CD4-positive, CD25-positive, alpha-beta regulatory T cell (primary cell): ENCODE measurements around the gene NMRK2. TPM values are rescaled to one million over a fixed set of nuclear protein-coding genes. Genes with fewer than 3 reads are reported as not detected.

ENCODE experiments used
- ATAC-seq, 2 donors: fragments of 150-1000 bp; cut with Tn5 transposase; one replicate each; pipeline ENCODE4 v1.10.0; 2021; ENCODE audit warnings: low read depth in 2 of 2, moderate number of reproducible peaks in 2 of 2, moderate library complexity in 1 of 2
- DNase-seq, 3 donors: peaks; one replicate each; pipeline versions ENCODE4 v3.0.0 to v3.0.0-alpha.2; 2012 to 2022; ENCODE audit warnings: mixed read lengths in 1 of 3
- H3K27ac ChIP-seq: one replicate; pipeline ENCODE4 v1.7.0; 2013; ENCODE audit warnings: mild to moderate bottlenecking, low read length; ENCODE audit not compliant: insufficient read depth, poor library complexity, severe bottlenecking
- H3K27me3 ChIP-seq: one replicate; pipeline ENCODE4 v1.7.0; 2013; ENCODE audit warnings: low read length; ENCODE audit not compliant: control insufficient read depth, insufficient read depth
- H3K36me3 ChIP-seq: one replicate; pipeline ENCODE4 v1.7.0; 2013; ENCODE audit warnings: mild to moderate bottlenecking, low read length, moderate library complexity; ENCODE audit not compliant: control insufficient read depth, insufficient read depth
- H3K4me1 ChIP-seq: 2 replicates; pipeline ENCODE4 v1.7.0; 2013; ENCODE audit warnings: mild to moderate bottlenecking, low read length; ENCODE audit not compliant: insufficient read depth, control insufficient read depth, poor library complexity, severe bottlenecking
- H3K4me3 ChIP-seq: one replicate; pipeline ENCODE4 v1.7.0; 2013; ENCODE audit warnings: low read depth, mild to moderate bottlenecking, low read length, moderate library complexity
- H3K9me3 ChIP-seq, 2 experiments: 1 replicate in 1 of 2; 2 replicates in 1 of 2; pipeline ENCODE4 v1.7.0; 2013; ENCODE audit warnings: low read length in 2 of 2, mild to moderate bottlenecking in 1 of 2, moderate library complexity in 1 of 2; ENCODE audit not compliant: control insufficient read depth in 2 of 2
- H3K27ac Mint-ChIP-seq, 3 donors: one replicate each; pipeline ENCODE4 v1.8.0; 2020 to 2022; ENCODE audit warnings: mild to moderate bottlenecking in 3 of 3, mixed read lengths in 3 of 3, moderate library complexity in 2 of 3
- H3K27me3 Mint-ChIP-seq: one replicate; pipeline ENCODE4 v1.8.0; 2022; ENCODE audit warnings: mild to moderate bottlenecking, mixed read lengths
- H3K36me3 Mint-ChIP-seq: one replicate; pipeline ENCODE4 v1.8.0; 2020; ENCODE audit warnings: mixed read lengths
- H3K4me1 Mint-ChIP-seq, 4 donors: one replicate each; pipeline ENCODE4 v1.8.0; 2020 to 2022; ENCODE audit warnings: mixed read lengths in 4 of 4, mild to moderate bottlenecking in 1 of 4
- H3K4me3 Mint-ChIP-seq, 4 donors: one replicate each; pipeline ENCODE4 v1.8.0; 2020 to 2022; ENCODE audit warnings: mild to moderate bottlenecking in 4 of 4, mixed read lengths in 4 of 4, moderate library complexity in 3 of 4
- H3K9me3 Mint-ChIP-seq, 7 donors: one replicate each; pipeline ENCODE4 v1.8.0; 2020 to 2022; ENCODE audit warnings: mixed read lengths in 7 of 7, mild to moderate bottlenecking in 3 of 7, moderate library complexity in 2 of 7
- polyA plus RNA-seq, 4 donors: library from polyadenylated mRNA; unstranded; fragments of 300-500 nt; fragmentation: Illumina TruSeq; gene quantifications; one replicate each; pipeline ENCODE4 v1.2.3, GENCODE V29; 2021
- total RNA-seq: library from RNA; stranded (reverse); gene quantifications from one replicate; pipeline ENCODE4 v1.2.3, GENCODE V29; 2022

Gene NMRK2
- total and polyA plus RNA-seq, 5 donors from 2014 or later, result not detected

- no peaks in the 10 kb centered on the region for H3K27me3 Mint-ChIP-seq
- H3K27ac ChIP-seq, result peak overlapping the region; percentile 76
- H3K36me3 Mint-ChIP-seq, result no peaks in the 10 kb centered on the region
- H3K4me1 ChIP-seq, result peaks cover 24% of the 10 kb centered on the region
- no peaks in the 10 kb centered on the region for H3K9me3 Mint-ChIP-seq
- ATAC-seq (no peak), DNase-seq (no peak)
- peak overlapping the region; percentile 75 for H3K4me3 ChIP-seq
- peaks cover 19% of the 10 kb centered on the region for H3K36me3 ChIP-seq
- H3K4me3 Mint-ChIP-seq, result peak overlapping the region; percentile 90 to 97 (median 93)
- H3K9me3 ChIP-seq, result no peaks in the 10 kb centered on the region
- H3K27me3 ChIP-seq, result no peaks in the 10 kb centered on the region
- peaks cover 0 to 37% (median 16%) of the 10 kb centered on the region in 4 donors for H3K4me1 Mint-ChIP-seq
- H3K27ac Mint-ChIP-seq, result peak overlapping the region; percentile 81 to 93 (median 92)
Observed at GRCh38 chr19:3970313-3970807, 37.5 kb downstream of the NMRK2 start.

GRCh38 chr19:3970808-3971598 lies 38.1 kb downstream of the NMRK2 start, which contains the start of gene DAPK3:
TSS of gene DAPK3 (minus strand) at chr19:3971099. CDS start at chr19:3969735, 1,364 bp downstream.
- DNase-seq (peak; percentile 87 to 92 (median 87)), ATAC-seq (peak; percentile 93 to 95)
- Mint-ChIP-seq H3K36me3 (peaks cover 5% of the 10 kb centered on the region), H3K27me3 (no peaks in the 10 kb centered on the region), H3K4me3 (peak within 1 kb of the TSS; percentile 90 to 97 (median 94)), H3K4me1 (peaks cover 0 to 37% (median 18%) of the 10 kb centered on the region in 4 donors), H3K9me3 (peaks cover 0 to 2% (median 0%) of the 10 kb centered on the region in 7 donors), H3K27ac (peak within 1 kb of the TSS; percentile 92 to 93 (median 93))
- Histone ChIP-seq H3K27me3 (no peaks in the 10 kb centered on the region), H3K4me3 (peak within 1 kb of the TSS; percentile 75), H3K9me3 (no peaks in the 10 kb centered on the region), H3K36me3 (peaks cover 22% of the 10 kb centered on the region), H3K4me1 (peaks cover 24% of the 10 kb centered on the region), H3K27ac (peak within 1 kb of the TSS; percentile 76)

- H3K4me1 ChIP-seq, result peaks cover 11% of the 10 kb centered on the region
- no peaks in the 10 kb centered on the region for H3K9me3 ChIP-seq
- peaks cover 17% of the 10 kb centered on the region for H3K36me3 Mint-ChIP-seq
- no peak overlapping the region for H3K27ac ChIP-seq
- no peak overlapping the region for H3K27ac Mint-ChIP-seq
- H3K36me3 ChIP-seq, result peaks cover 49% of the 10 kb centered on the region
- H3K4me1 Mint-ChIP-seq, result peaks cover 0 to 24% (median 9%) of the 10 kb centered on the region in 4 donors
- no peaks in the 10 kb centered on the region for H3K27me3 ChIP-seq
- peaks cover 0 to 2% (median 0%) of the 10 kb centered on the region in 7 donors for H3K9me3 Mint-ChIP-seq
- no peaks in the 10 kb centered on the region for H3K27me3 Mint-ChIP-seq
- ATAC-seq (no peak), DNase-seq (peak in 1 of 3 donors; percentile 13)
- H3K4me3 ChIP-seq, result no peak overlapping the region
- H3K4me3 Mint-ChIP-seq, result peak overlapping the region in 1 of 4 donors; percentile 15
Observed at GRCh38 chr19:3975144-3975543, 42.3 kb downstream of the NMRK2 start.

- H3K27ac Mint-ChIP-seq, result peak overlapping the region in 1 of 3 donors; percentile 35
- DNase-seq, result peak in 1 of 3 donors; percentile 21
Observed at GRCh38 chr19:3975637-3976087, 42.8 kb downstream of the NMRK2 start.

DNA sequence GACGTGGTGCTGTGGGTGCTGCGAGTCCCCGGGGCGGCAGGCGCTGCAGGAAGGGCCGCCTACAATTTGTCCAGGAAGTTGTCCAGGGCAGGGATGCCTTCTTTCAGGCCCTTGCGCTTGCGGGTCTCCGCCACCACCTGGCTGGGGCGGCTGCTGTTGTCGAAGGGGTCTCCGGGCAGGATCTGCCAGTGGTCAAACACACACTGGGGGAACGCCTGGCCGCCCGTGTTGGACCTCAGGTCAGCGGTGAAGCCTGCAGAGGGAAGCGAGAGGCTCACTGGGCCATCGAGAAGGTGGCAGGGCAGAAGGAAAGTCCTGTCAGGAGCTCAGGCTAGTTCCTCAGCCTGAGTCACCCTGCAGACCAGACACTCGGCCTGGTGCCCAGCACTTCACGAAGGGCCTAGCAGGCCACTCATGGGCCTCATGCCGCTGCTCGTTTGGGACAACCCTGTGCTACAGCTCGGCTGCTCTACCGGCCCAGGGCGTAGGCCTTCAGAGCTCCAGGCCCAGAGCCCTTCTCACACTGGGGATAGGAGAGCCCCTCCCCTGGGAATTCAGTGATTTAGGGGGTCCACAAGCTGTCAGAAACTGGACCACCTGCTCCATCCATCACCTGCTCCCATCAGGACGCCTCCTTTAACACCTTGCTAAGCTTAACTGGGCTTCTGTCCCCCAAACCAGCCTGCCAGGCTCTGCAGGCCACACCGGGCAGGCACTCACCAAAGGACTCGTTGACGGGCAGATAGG lies 43.8 kb downstream of the NMRK2 start:
- H3K4me1 ChIP-seq, result peaks cover 6% of the 10 kb centered on the region
- Mint-ChIP-seq H3K27ac (no peak overlapping the region), H3K9me3 (peaks cover 0 to 2% (median 0%) of the 10 kb centered on the region in 7 donors), H3K4me1 (peaks cover 0 to 13% (median 5%) of the 10 kb centered on the region in 4 donors), H3K36me3 (peaks cover 17% of the 10 kb centered on the region), H3K27me3 (no peaks in the 10 kb centered on the region), H3K4me3 (peak overlapping the region in 1 of 4 donors; percentile 69)
- H3K36me3 ChIP-seq, result peaks cover 64% of the 10 kb centered on the region
- DNase-seq, result peak in 1 of 3 donors; percentile 23
- H3K9me3 ChIP-seq, result no peaks in the 10 kb centered on the region
- H3K27me3 ChIP-seq, result no peaks in the 10 kb centered on the region
- no peak overlapping the region for H3K27ac ChIP-seq
- H3K4me3 ChIP-seq, result no peak overlapping the region
- ATAC-seq, result no peak

More at GRCh38 chr19:3975637-3976087, 42.8 kb downstream of the NMRK2 start:
- H3K27me3 ChIP-seq, result no peaks in the 10 kb centered on the region
- peaks cover 0 to 2% (median 0%) of the 10 kb centered on the region in 7 donors for H3K9me3 Mint-ChIP-seq
- H3K4me3 ChIP-seq, result no peak overlapping the region
- no peaks in the 10 kb centered on the region for H3K9me3 ChIP-seq
- peaks cover 0 to 19% (median 6%) of the 10 kb centered on the region in 4 donors for H3K4me1 Mint-ChIP-seq
- H3K27ac ChIP-seq, result no peak overlapping the region
- no peak for ATAC-seq
- peak overlapping the region in 3 of 4 donors; percentile 31 to 69 (median 65) for H3K4me3 Mint-ChIP-seq
- peaks cover 54% of the 10 kb centered on the region for H3K36me3 ChIP-seq
- no peaks in the 10 kb centered on the region for H3K27me3 Mint-ChIP-seq
- H3K36me3 Mint-ChIP-seq, result peaks cover 17% of the 10 kb centered on the region
- peaks cover 6% of the 10 kb centered on the region for H3K4me1 ChIP-seq

GRCh38 chr19:3977242-3978143 lies 44.6 kb downstream of the NMRK2 start:
- ATAC-seq (no peak), DNase-seq (peak in 1 of 3 donors; percentile 21)
- Histone ChIP-seq H3K4me3 (no peak overlapping the region), H3K9me3 (no peaks in the 10 kb centered on the region), H3K36me3 (peaks cover 72% of the 10 kb centered on the region), H3K27me3 (no peaks in the 10 kb centered on the region), H3K4me1 (peaks cover 15% of the 10 kb centered on the region), H3K27ac (no peak overlapping the region)
- peak overlapping the region in 3 of 4 donors; percentile 9 to 58 (median 10) for H3K4me3 Mint-ChIP-seq
- no peaks in the 10 kb centered on the region for H3K27me3 Mint-ChIP-seq
- H3K9me3 Mint-ChIP-seq, result peaks cover 0 to 2% (median 0%) of the 10 kb centered on the region in 7 donors
- peak overlapping the region in 1 of 3 donors; percentile 32 for H3K27ac Mint-ChIP-seq
- H3K4me1 Mint-ChIP-seq, result peaks cover 0 to 13% (median 6%) of the 10 kb centered on the region in 4 donors
- H3K36me3 Mint-ChIP-seq, result peaks cover 19% of the 10 kb centered on the region
